Measurements from ENCODE around the gene POPDC3. TPM values are rescaled to one million over a fixed set of nuclear protein-coding genes. Genes with fewer than 3 reads are reported as not detected.

The POPDC3 gene
- total and polyA plus RNA-seq, 2 of the 13 experiments (the other 11 are each of a cell fraction or from before 2014, with no cell fraction given), result 0.18 to 0.20 TPM

GRCh38 chr6:105226598-105227294 lies 46.9 kb upstream of the POPDC3 start:
- H3K4me2 ChIP-seq (ENCODE audit: low read depth, low read length), result no peak overlapping the region
- TF ChIP-seq, protein P1, sequence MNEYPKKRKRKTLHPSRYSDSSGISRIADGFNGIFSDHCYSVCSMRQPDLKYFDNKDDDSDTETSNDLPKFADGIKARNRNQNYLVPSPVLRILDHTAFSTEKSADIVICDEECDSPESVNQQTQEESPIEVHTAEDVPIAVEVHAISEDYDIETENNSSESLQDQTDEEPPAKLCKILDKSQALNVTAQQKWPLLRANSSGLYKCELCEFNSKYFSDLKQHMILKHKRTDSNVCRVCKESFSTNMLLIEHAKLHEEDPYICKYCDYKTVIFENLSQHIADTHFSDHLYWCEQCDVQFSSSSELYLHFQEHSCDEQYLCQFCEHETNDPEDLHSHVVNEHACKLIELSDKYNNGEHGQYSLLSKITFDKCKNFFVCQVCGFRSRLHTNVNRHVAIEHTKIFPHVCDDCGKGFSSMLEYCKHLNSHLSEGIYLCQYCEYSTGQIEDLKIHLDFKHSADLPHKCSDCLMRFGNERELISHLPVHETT (CRISPR knock-in tag; conservative IDR thresholded peaks at IDR 0.05), result no peak
- TF ChIP-seq NR2C2 (CRISPR knock-in tag; IDR thresholded peaks at IDR 0.05; ENCODE audit: borderline replicate concordance) (no peak), SP2 (CRISPR knock-in tag; IDR thresholded peaks at IDR 0.05) (no peak), ZNF329 (CRISPR knock-in tag; IDR thresholded peaks at IDR 0.05; ENCODE audit: low read depth) (no peak), SMAD9 (CRISPR knock-in tag; IDR thresholded peaks at IDR 0.05) (no peak), NR0B2 (CRISPR knock-in tag; IDR thresholded peaks at IDR 0.05) (no peak)
- no peaks in the 10 kb centered on the region for H3K36me3 ChIP-seq (replicated peaks in 1 of 2; ENCODE audit: control insufficient read depth in 1 of 2, insufficient read depth in 2 of 2, low read length in 2 of 2)
- no TSS peak for BruUV-seq (replicated peaks)
- H3K9ac ChIP-seq (ENCODE audit: insufficient read depth, low read depth, low read length), result no peak overlapping the region
- H2AFZ ChIP-seq (ENCODE audit: low read length), result no peak overlapping the region
- ChIA-PET CTCF (ENCODE audit: low intra/inter-chr PET ratio, low total read pairs) (no interaction called here), POLR2A (no interaction called here)
- ATAC-seq, result no peak
- no peaks in the 10 kb centered on the region for H3K9me3 ChIP-seq (ENCODE audit: low read length)
- DNase-seq (ENCODE audit: low spot score), result no peak
- H3K27me3 ChIP-seq (ENCODE audit: control insufficient read depth in 1 of 2, insufficient read depth in 2 of 2, low read length in 2 of 2), result no peaks in the 10 kb centered on the region; a peak in 1 of 5 replicates
- no peaks in the 10 kb centered on the region for H3K79me2 ChIP-seq (ENCODE audit: insufficient read depth, low read length)
- WGBS (ENCODE audit: low lambda C conversion rate), result 5% methylated on average over 7 of the region's 7 CpGs
- H3K27ac ChIP-seq (ENCODE audit: extremely low read length, insufficient read depth, low read length), result no peak overlapping the region
- no peak for FAIRE-seq
- no peak overlapping the region for H3K4me3 ChIP-seq (replicated peaks in 1 of 3; ENCODE audit: insufficient read depth in 1 of 3, low read depth in 2 of 3, low read length in 3 of 3)
- in situ Hi-C loops (cut with HindIII; ENCODE audit: extremely low pct_ligation_motif_present, low pct_unique_long_range_greater_than_20kb), result no loop called here
- no peaks in the 10 kb centered on the region for H3K4me1 ChIP-seq (ENCODE audit: insufficient read depth, low read length)
- intact Hi-C loops (cut with micrococcal nuclease; ENCODE audit: unreplicated experiment), result no loop called here
- no peaks in the 10 kb centered on the region for H4K20me1 ChIP-seq (ENCODE audit: insufficient read depth, low read length)

GRCh38 chr6:105223242-105223641 lies 43.4 kb upstream of the POPDC3 start:
- DNase-seq (ENCODE audit: low spot score), result no peak
- Histone ChIP-seq H3K27ac (ENCODE audit: extremely low read length, insufficient read depth, low read length) (no peak overlapping the region), H3K4me2 (ENCODE audit: low read depth, low read length) (no peak overlapping the region), H3K79me2 (ENCODE audit: insufficient read depth, low read length) (no peaks in the 10 kb centered on the region), H2AFZ (ENCODE audit: low read length) (no peak overlapping the region), H3K36me3 (replicated peaks in 1 of 2; ENCODE audit: control insufficient read depth in 1 of 2, insufficient read depth in 2 of 2, low read length in 2 of 2) (no peaks in the 10 kb centered on the region), H4K20me1 (ENCODE audit: insufficient read depth, low read length) (no peaks in the 10 kb centered on the region), H3K27me3 (ENCODE audit: control insufficient read depth in 1 of 2, insufficient read depth in 2 of 2, low read length in 2 of 2) (no peaks in the 10 kb centered on the region), H3K4me1 (ENCODE audit: insufficient read depth, low read length) (no peaks in the 10 kb centered on the region), H3K9me3 (ENCODE audit: low read length) (no peaks in the 10 kb centered on the region), H3K9ac (ENCODE audit: insufficient read depth, low read depth, low read length) (no peak overlapping the region), H3K4me3 (replicated peaks in 1 of 3; ENCODE audit: insufficient read depth in 1 of 3, low read depth in 2 of 3, low read length in 3 of 3) (no peak overlapping the region)
- WGBS (ENCODE audit: low lambda C conversion rate), result 0% methylated on average over 1 of the region's 1 CpG
- intact Hi-C loops (cut with micrococcal nuclease; ENCODE audit: unreplicated experiment), result no loop called here
- CTCF ChIA-PET (ENCODE audit: low intra/inter-chr PET ratio, low total read pairs), result no interaction called here
- no TSS peak for BruUV-seq (replicated peaks)
- FAIRE-seq, result no peak
- no peak for ATAC-seq
- in situ Hi-C loops (cut with HindIII; ENCODE audit: extremely low pct_ligation_motif_present, low pct_unique_long_range_greater_than_20kb), result no loop called here
- POLR2A ChIA-PET, result no interaction called here
- no peak for TF ChIP-seq TMF1 (CRISPR knock-in tag; IDR thresholded peaks at IDR 0.05; ENCODE audit: low read depth)
- TF ChIP-seq ZNF362 (CRISPR knock-in tag; IDR thresholded peaks at IDR 0.05; ENCODE audit: borderline replicate concordance), result no peak
- TF ChIP-seq XBP1 (CRISPR knock-in tag; IDR thresholded peaks at IDR 0.05), result no peak
- TF ChIP-seq ZNF550 (CRISPR knock-in tag; IDR thresholded peaks at IDR 0.05; ENCODE audit: borderline replicate concordance), result no peak
- no peak for TF ChIP-seq PRDM10 (CRISPR knock-in tag; IDR thresholded peaks at IDR 0.05; ENCODE audit: low read depth)
- no peak for TF ChIP-seq ZNF776 (CRISPR knock-in tag; IDR thresholded peaks at IDR 0.05)
